ENCODE measurements around the gene EI24. TPM values are rescaled to one million over a fixed set of nuclear protein-coding genes. Genes with fewer than 3 reads are reported as not detected.

EI24 gene
- polyA plus RNA-seq, 1 donor (not counting 4 experiments of a cell fraction or from before 2014, with no cell fraction given) = 263 TPM

DNA sequence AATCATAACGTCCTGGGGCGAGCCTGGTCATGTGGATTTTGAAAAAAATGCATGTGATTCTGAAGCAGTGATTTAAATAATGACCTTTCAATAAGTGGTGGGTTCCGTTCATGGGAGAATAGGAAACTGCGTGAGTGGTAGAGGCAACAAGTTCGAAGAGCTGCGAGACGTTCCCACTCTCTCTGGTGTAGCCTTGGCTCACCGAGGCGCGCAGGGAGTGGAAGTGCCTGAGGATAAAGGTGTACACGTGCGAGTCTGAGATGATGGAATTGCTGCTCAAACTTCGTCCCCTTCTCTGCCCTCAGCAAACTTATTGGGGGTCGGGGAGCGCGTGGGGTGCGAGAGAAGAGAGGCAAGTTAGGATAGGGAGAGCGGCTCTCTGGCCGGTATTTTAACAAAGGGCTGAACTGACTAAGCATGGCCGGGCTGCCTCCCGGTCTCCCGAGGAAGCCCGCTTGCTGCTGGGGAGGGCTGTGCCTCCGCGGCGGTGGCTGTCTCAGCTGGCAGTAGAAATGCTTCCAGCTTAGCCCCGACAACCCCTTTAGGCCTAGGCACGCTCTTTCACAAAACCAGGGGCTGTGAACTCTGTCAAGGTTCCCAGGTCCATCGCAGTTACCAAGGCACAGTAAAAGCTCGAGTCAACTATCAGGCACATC is 22.5 kb downstream of the EI24 start:
- dilution Hi-C loops (cut with MboI; ENCODE audit: extremely low pct_ligation_motif_present, low sequenced_read_pairs) = no loop called here
- H3K27me3 ChIP-seq (ENCODE audit: control insufficient read depth, extremely low read depth, insufficient read depth, low read length) = no peaks in the 10 kb centered on the region
- FAIRE-seq (no peak), DNase-seq (ENCODE audit: low read depth, low spot score) (no peak)
- H2AFZ ChIP-seq (ENCODE audit: control insufficient read depth, low read length) = peak overlapping the region; percentile 93
- H4K20me1 ChIP-seq (ENCODE audit: control insufficient read depth, extremely low read depth, insufficient read depth, low read length) = no peaks in the 10 kb centered on the region
- H3K9ac ChIP-seq (ENCODE audit: control insufficient read depth, extremely low read depth, insufficient read depth, low read length) = peak overlapping the region; percentile 96
- H3K36me3 ChIP-seq (ENCODE audit: control insufficient read depth in 2 of 2, extremely low read depth in 1 of 2, insufficient read depth in 2 of 2, low read length in 2 of 2) = peaks cover 0 to 1% of the 10 kb centered on the region in 2 experiments
- peak overlapping the region; percentile 96 for H3K4me2 ChIP-seq (ENCODE audit: control insufficient read depth, extremely low read depth, insufficient read depth, low read depth, low read length)
- H3K27ac ChIP-seq (ENCODE audit: control insufficient read depth, insufficient read depth, low read length) = peak overlapping the region; percentile 100
- H3K9me1 ChIP-seq (ENCODE audit: control insufficient read depth, extremely low read depth, insufficient read depth, low read length) = no peaks in the 10 kb centered on the region
- TF ChIP-seq, protein P1, sequence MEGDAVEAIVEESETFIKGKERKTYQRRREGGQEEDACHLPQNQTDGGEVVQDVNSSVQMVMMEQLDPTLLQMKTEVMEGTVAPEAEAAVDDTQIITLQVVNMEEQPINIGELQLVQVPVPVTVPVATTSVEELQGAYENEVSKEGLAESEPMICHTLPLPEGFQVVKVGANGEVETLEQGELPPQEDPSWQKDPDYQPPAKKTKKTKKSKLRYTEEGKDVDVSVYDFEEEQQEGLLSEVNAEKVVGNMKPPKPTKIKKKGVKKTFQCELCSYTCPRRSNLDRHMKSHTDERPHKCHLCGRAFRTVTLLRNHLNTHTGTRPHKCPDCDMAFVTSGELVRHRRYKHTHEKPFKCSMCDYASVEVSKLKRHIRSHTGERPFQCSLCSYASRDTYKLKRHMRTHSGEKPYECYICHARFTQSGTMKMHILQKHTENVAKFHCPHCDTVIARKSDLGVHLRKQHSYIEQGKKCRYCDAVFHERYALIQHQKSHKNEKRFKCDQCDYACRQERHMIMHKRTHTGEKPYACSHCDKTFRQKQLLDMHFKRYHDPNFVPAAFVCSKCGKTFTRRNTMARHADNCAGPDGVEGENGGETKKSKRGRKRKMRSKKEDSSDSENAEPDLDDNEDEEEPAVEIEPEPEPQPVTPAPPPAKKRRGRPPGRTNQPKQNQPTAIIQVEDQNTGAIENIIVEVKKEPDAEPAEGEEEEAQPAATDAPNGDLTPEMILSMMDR (optimal IDR thresholded peaks at IDR 0.05 in 1 of 3, IDR thresholded peaks at IDR 0.05 in 1 of 3, conservative IDR thresholded peaks at IDR 0.05 in 1 of 3; ENCODE audit: extremely low read depth in 1 of 3, insufficient read depth in 2 of 3, low read length in 3 of 3) = no peak
- no peak for TF ChIP-seq EZH2 (IDR thresholded peaks at IDR 0.05; ENCODE audit: low read length)
- H3K4me3 ChIP-seq (ENCODE audit: control insufficient read depth in 2 of 3, extremely low read depth in 1 of 3, insufficient read depth in 2 of 3, low read depth in 1 of 3, low read length in 3 of 3) = peak overlapping the region; percentile 57 to 86 (median 81)
- no peaks in the 10 kb centered on the region for H3K9me3 ChIP-seq (ENCODE audit: control insufficient read depth, low read depth, low read length)
- H3K4me1 ChIP-seq (ENCODE audit: control insufficient read depth, extremely low read depth, insufficient read depth, low read length) = peaks cover 13% of the 10 kb centered on the region
- H3K79me2 ChIP-seq (ENCODE audit: control insufficient read depth, insufficient read depth, low read length) = peaks cover 37% of the 10 kb centered on the region

DNA sequence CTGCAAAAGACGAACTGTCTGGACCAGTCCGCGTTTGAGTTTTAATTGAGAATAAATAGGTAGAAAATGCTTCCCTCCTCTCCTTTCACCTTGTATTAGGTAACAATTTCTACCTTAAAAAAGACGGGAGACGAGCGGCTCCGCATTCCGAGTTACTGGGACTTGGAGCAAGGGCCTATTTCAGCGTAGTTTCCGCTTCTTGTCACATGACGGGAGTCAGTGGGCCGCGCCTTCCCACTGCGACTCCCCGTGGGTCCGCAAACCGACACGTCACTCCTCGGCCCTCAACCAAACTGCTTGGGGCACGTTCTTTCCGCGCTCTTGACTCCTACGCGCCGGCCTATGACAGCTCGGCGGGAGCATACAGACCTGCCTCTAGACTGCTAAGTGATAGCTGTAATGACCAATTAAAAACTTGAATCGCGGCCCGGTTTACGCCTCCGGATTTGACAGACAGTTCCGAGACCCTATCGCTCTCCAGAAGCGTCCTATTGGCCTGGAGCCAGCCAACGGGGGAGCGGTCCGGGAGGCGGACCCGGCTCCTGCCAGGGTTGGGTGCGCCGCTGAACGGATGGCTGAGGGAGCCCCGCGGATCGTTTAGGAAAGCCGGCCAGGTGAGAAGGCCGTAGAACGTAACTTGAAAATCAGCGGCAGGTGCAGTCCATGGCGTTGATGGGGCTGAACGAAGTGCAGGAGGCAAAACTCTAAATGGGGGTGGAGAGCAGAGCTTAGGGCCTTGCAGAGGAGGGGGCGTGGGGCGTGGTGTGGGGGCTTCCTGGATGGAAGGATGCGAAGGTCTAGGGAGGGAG is 23.2 kb downstream of the EI24 start, which contains the start of gene STT3A:
Gene STT3A (plus strand): TSS at position 548 of the 809 bp plus-strand sequence. CDS start 3,064 bp downstream, outside the sequence.
- DNase-seq (ENCODE audit: low read depth, low spot score) (peak; percentile 98), FAIRE-seq (peak; percentile 91)
- TF ChIP-seq EZH2 (IDR thresholded peaks at IDR 0.05; ENCODE audit: low read length) = no peak
- TF ChIP-seq, protein P1 (optimal IDR thresholded peaks at IDR 0.05 in 1 of 3, IDR thresholded peaks at IDR 0.05 in 1 of 3, conservative IDR thresholded peaks at IDR 0.05 in 1 of 3; ENCODE audit: extremely low read depth in 1 of 3, insufficient read depth in 2 of 3, low read length in 3 of 3) = no peak
- peak within 1 kb of the TSS; percentile 97 for H3K4me2 ChIP-seq (ENCODE audit: control insufficient read depth, extremely low read depth, insufficient read depth, low read depth, low read length)
- peaks cover 13% of the 10 kb centered on the region for H3K4me1 ChIP-seq (ENCODE audit: control insufficient read depth, extremely low read depth, insufficient read depth, low read length)
- H4K20me1 ChIP-seq (ENCODE audit: control insufficient read depth, extremely low read depth, insufficient read depth, low read length) = no peaks in the 10 kb centered on the region
- H2AFZ ChIP-seq (ENCODE audit: control insufficient read depth, low read length) = peak within 1 kb of the TSS; percentile 93
- no peaks in the 10 kb centered on the region for H3K9me1 ChIP-seq (ENCODE audit: control insufficient read depth, extremely low read depth, insufficient read depth, low read length)
- peak within 1 kb of the TSS; percentile 96 for H3K9ac ChIP-seq (ENCODE audit: control insufficient read depth, extremely low read depth, insufficient read depth, low read length)
- dilution Hi-C loops (cut with MboI; ENCODE audit: extremely low pct_ligation_motif_present, low sequenced_read_pairs) = no loop called here
- peak within 1 kb of the TSS; percentile 100 for H3K27ac ChIP-seq (ENCODE audit: control insufficient read depth, insufficient read depth, low read length)
- peak within 1 kb of the TSS; percentile 94 to 99 (median 95) for H3K4me3 ChIP-seq (ENCODE audit: control insufficient read depth in 2 of 3, extremely low read depth in 1 of 3, insufficient read depth in 2 of 3, low read depth in 1 of 3, low read length in 3 of 3)
- H3K27me3 ChIP-seq (ENCODE audit: control insufficient read depth, extremely low read depth, insufficient read depth, low read length) = no peaks in the 10 kb centered on the region
- H3K79me2 ChIP-seq (ENCODE audit: control insufficient read depth, insufficient read depth, low read length) = peaks cover 44% of the 10 kb centered on the region
- H3K9me3 ChIP-seq (ENCODE audit: control insufficient read depth, low read depth, low read length) = no peaks in the 10 kb centered on the region
- H3K36me3 ChIP-seq (ENCODE audit: control insufficient read depth in 2 of 2, extremely low read depth in 1 of 2, insufficient read depth in 2 of 2, low read length in 2 of 2) = peaks cover 1 to 3% of the 10 kb centered on the region in 2 experiments

All from keratinocyte (primary cell).